Loucy (cell line): ENCODE results near the gene SLC9A9.

ENCODE experiments used
- EZH2phosphoT487 ChIP-seq: fragments of 200-600 bp; IDR thresholded peaks from 2 replicates; pipeline ENCODE4 v1.6.1; 2018; ENCODE audit warnings: antibody characterized with exemption, mild to moderate bottlenecking, moderate library complexity, borderline replicate concordance
- TF ChIP-seq, protein P1 (sequence below): fragments of 200-600 bp; sonication (generic); conservative IDR thresholded peaks from 2 replicates; pipeline ENCODE4 v1.5.1; 2014; ENCODE audit warnings: mild to moderate bottlenecking, antibody characterized with exemption, low read length

DNA sequence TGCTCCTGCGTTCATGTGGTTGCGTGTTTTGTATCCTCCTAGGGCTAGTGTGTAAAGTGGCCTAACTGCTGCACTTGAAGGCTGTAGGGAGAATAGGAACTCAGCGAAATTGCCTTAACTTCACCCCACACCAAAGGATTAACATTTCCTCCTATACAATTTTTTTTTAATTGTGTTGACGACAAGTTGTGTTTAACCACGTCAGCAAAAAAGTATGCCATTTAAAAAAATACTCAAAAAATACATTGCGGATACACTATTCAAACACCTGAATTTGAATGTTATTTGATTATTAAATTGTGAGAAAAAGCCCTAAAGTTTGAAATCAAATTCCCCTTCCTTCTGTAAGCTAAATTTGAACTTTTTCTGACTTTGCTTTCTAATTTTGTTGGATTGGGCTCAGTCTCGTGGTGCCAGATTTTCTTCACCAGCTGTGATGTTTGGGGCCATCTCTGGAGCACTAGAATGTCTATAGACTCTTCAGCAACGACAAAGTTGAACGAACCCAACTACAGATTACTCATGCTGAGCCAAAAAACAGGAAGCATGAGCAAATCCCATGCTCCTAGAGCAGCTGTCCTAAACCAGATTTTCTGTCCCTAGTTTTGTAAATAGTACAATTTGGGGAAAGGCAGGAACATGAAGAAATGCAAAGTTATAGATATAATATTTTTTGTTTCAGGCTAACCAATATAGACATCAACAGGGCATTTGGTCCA lies 8.1 kb upstream of the SLC9A9 start:
- TF ChIP-seq, protein P1, sequence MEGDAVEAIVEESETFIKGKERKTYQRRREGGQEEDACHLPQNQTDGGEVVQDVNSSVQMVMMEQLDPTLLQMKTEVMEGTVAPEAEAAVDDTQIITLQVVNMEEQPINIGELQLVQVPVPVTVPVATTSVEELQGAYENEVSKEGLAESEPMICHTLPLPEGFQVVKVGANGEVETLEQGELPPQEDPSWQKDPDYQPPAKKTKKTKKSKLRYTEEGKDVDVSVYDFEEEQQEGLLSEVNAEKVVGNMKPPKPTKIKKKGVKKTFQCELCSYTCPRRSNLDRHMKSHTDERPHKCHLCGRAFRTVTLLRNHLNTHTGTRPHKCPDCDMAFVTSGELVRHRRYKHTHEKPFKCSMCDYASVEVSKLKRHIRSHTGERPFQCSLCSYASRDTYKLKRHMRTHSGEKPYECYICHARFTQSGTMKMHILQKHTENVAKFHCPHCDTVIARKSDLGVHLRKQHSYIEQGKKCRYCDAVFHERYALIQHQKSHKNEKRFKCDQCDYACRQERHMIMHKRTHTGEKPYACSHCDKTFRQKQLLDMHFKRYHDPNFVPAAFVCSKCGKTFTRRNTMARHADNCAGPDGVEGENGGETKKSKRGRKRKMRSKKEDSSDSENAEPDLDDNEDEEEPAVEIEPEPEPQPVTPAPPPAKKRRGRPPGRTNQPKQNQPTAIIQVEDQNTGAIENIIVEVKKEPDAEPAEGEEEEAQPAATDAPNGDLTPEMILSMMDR: no peak
- no peak for TF ChIP-seq EZH2phosphoT487
